IgD-negative memory B cell (primary cell): ENCODE data around the gene FLT3. TPM values are rescaled to one million over a fixed set of nuclear protein-coding genes. Genes with fewer than 3 reads are reported as not detected.

ENCODE experiments used
- H3K27ac Mint-ChIP-seq, 3 donors: one replicate each; pipeline ENCODE4 v1.8.0; 2020 to 2022; ENCODE audit warnings: mild to moderate bottlenecking in 3 of 3, mixed read lengths in 3 of 3, moderate library complexity in 1 of 3
- H3K27me3 Mint-ChIP-seq: one replicate; pipeline ENCODE4 v1.8.0; 2021; ENCODE audit warnings: mixed read lengths
- H3K36me3 Mint-ChIP-seq: one replicate; pipeline ENCODE4 v1.8.0; 2020; ENCODE audit warnings: mild to moderate bottlenecking, mixed read lengths
- H3K4me1 Mint-ChIP-seq, 3 donors: one replicate each; pipeline ENCODE4 v1.8.0; 2020 to 2022; ENCODE audit warnings: mixed read lengths in 3 of 3, mild to moderate bottlenecking in 1 of 3
- H3K4me3 Mint-ChIP-seq, 4 donors: one replicate each; pipeline ENCODE4 v1.8.0; 2020 to 2022; ENCODE audit warnings: mild to moderate bottlenecking in 4 of 4, mixed read lengths in 4 of 4, moderate library complexity in 3 of 4
- H3K9me3 Mint-ChIP-seq, 3 donors: one replicate each; pipeline ENCODE4 v1.8.0; 2020 to 2021; ENCODE audit warnings: mixed read lengths in 3 of 3, mild to moderate bottlenecking in 1 of 3
- polyA plus RNA-seq: library from polyadenylated mRNA; unstranded; fragments of 300-500 nt; fragmentation: Illumina TruSeq; gene quantifications from one replicate; pipeline ENCODE4 v1.2.3, GENCODE V29; 2021

Gene FLT3
- polyA plus RNA-seq, 1 donor from 2014 or later = 0.80 TPM

DNA sequence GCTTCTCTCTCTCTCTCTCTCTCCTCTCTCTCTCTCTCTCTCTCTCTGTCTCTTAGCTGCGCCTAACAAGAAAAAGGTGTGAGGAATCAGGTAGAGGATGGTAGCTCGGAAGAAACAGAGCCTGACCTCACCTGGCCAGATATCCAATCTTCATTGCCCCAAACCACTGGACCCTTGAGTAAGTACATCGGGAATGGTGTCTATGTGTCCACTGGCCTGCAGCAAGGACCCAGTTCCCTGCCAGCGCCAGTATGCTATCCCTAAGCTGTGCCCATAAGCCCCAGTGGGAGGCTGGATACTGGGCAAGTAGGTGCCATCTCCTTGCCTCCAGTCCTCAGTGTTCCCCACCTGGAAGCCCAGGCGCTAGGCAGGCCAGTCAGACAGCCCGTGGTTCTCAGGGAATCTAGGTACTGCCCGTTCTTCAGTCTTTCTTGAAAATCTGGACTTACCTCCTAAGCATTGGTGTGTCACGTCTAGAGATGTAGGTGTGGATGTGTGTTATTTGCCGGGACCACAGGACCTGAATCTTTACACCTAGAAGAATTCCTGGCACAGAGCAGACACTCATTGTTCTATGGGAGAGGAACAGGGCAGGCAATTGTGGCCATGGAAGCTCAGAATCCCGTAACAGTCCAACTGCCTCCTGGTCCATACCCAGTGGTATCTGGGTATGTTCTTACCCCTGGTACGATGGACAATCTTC lies 119.2 kb downstream of the FLT3 start:
- Mint-ChIP-seq H3K4me1 (peaks cover 12 to 19% (median 17%) of the 10 kb centered on the region in 3 donors), H3K27me3 (peaks cover 49% of the 10 kb centered on the region), H3K36me3 (peaks cover 3% of the 10 kb centered on the region), H3K27ac (peak overlapping the region in 2 of 3 donors; percentile 53 to 73), H3K9me3 (no peaks in the 10 kb centered on the region), H3K4me3 (peak overlapping the region; percentile 51 to 91 (median 78))

- Mint-ChIP-seq H3K27me3 (peaks cover 57% of the 10 kb centered on the region), H3K4me1 (peaks cover 14 to 24% (median 21%) of the 10 kb centered on the region in 3 donors), H3K4me3 (peak overlapping the region; percentile 61 to 91 (median 78)), H3K27ac (peak overlapping the region in 2 of 3 donors; percentile 73), H3K9me3 (no peaks in the 10 kb centered on the region), H3K36me3 (peaks cover 3% of the 10 kb centered on the region)
These were observed 119.9 kb downstream of the FLT3 start for GRCh38 chr13:27980280-27980998.

GRCh38 chr13:27979765-27980279 lies 120.6 kb downstream of the FLT3 start:
- peak overlapping the region; percentile 33 to 89 (median 78) for H3K27ac Mint-ChIP-seq
- peak overlapping the region; percentile 61 to 89 (median 66) for H3K4me3 Mint-ChIP-seq
- H3K4me1 Mint-ChIP-seq = peaks cover 14 to 26% (median 22%) of the 10 kb centered on the region in 3 donors
- peaks cover 3% of the 10 kb centered on the region for H3K36me3 Mint-ChIP-seq
- peaks cover 63% of the 10 kb centered on the region for H3K27me3 Mint-ChIP-seq
- H3K9me3 Mint-ChIP-seq = no peaks in the 10 kb centered on the region

GRCh38 chr13:27979001-27979643 lies 121.3 kb downstream of the FLT3 start:
- no peaks in the 10 kb centered on the region for H3K9me3 Mint-ChIP-seq
- H3K4me1 Mint-ChIP-seq = peaks cover 14 to 24% (median 22%) of the 10 kb centered on the region in 3 donors
- peak overlapping the region; percentile 25 to 89 (median 66) for H3K4me3 Mint-ChIP-seq
- peak overlapping the region; percentile 33 to 95 (median 78) for H3K27ac Mint-ChIP-seq
- H3K36me3 Mint-ChIP-seq = peaks cover 3% of the 10 kb centered on the region
- H3K27me3 Mint-ChIP-seq = peaks cover 70% of the 10 kb centered on the region

- Mint-ChIP-seq H3K4me3 (peak overlapping the region in 3 of 4 donors; percentile 37 to 70 (median 49)), H3K27ac (peak overlapping the region; percentile 33 to 95 (median 78)), H3K4me1 (peaks cover 14 to 24% (median 22%) of the 10 kb centered on the region in 3 donors), H3K36me3 (peaks cover 3% of the 10 kb centered on the region), H3K9me3 (no peaks in the 10 kb centered on the region), H3K27me3 (peaks cover 74% of the 10 kb centered on the region)
These were observed 121.9 kb downstream of the FLT3 start for GRCh38 chr13:27978301-27978968.

DNA sequence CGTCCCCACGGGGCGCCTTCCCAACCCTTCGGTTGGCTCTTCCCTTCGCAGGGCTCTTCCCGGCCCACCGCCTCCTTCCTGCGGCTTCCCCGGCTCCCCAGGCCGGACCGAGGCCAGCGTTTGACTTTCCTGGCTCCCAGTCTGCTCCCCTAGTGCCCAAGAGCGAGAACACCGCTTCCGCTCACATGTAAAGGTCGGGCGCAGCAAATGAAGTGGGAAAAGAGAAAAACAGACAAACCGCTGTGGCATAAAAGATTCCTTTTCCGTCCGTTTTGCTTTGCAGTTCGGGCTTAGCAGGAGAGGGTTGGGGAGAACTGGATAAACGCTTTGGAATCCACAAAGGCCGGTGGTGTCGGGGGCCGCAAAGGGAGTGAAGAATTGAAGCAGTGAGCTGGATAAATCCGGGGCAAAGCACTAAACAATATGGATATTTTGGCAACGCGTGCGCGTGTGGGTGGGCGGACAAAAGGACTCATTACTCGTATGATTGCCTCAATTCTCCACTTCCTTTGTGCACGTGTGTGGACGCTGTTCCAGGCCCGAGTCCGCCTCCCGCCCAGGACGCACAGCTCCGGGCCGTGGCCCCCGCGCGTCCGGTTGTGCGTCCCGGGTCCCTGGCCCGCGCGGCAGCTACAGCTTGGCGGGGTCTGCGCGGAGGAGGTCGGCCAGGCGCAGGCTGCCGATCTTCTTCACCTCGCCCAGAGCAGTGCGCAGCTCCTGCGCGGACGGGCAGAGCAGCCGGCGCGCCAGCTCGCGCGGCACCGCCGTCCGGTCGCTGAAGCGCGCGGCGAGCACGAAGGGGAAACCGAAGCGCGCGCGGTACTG lies 122.7 kb downstream of the FLT3 start:
- peak overlapping the region in 2 of 3 donors; percentile 81 to 85 for H3K27ac Mint-ChIP-seq
- no peaks in the 10 kb centered on the region for H3K9me3 Mint-ChIP-seq
- peaks cover 73% of the 10 kb centered on the region for H3K27me3 Mint-ChIP-seq
- H3K4me1 Mint-ChIP-seq = peaks cover 14 to 24% (median 22%) of the 10 kb centered on the region in 3 donors
- H3K4me3 Mint-ChIP-seq = peak overlapping the region in 2 of 4 donors; percentile 30 to 83
- H3K36me3 Mint-ChIP-seq = peaks cover 3% of the 10 kb centered on the region

GRCh38 chr13:27976362-27977091 lies 123.8 kb downstream of the FLT3 start:
- H3K27ac Mint-ChIP-seq = peak overlapping the region in 2 of 3 donors; percentile 16 to 44
- peaks cover 14 to 24% (median 22%) of the 10 kb centered on the region in 3 donors for H3K4me1 Mint-ChIP-seq
- peak overlapping the region in 2 of 4 donors; percentile 33 to 56 for H3K4me3 Mint-ChIP-seq
- no peaks in the 10 kb centered on the region for H3K9me3 Mint-ChIP-seq
- peaks cover 3% of the 10 kb centered on the region for H3K36me3 Mint-ChIP-seq
- peaks cover 74% of the 10 kb centered on the region for H3K27me3 Mint-ChIP-seq

GRCh38 chr13:27975564-27976361 lies 124.6 kb downstream of the FLT3 start:
- H3K36me3 Mint-ChIP-seq = peaks cover 3% of the 10 kb centered on the region
- peak overlapping the region; percentile 44 to 76 (median 59) for H3K27ac Mint-ChIP-seq
- peaks cover 73% of the 10 kb centered on the region for H3K27me3 Mint-ChIP-seq
- H3K4me3 Mint-ChIP-seq = peak overlapping the region in 3 of 4 donors; percentile 33 to 58 (median 56)
- H3K9me3 Mint-ChIP-seq = no peaks in the 10 kb centered on the region
- H3K4me1 Mint-ChIP-seq = peaks cover 14 to 22% (median 21%) of the 10 kb centered on the region in 3 donors

DNA sequence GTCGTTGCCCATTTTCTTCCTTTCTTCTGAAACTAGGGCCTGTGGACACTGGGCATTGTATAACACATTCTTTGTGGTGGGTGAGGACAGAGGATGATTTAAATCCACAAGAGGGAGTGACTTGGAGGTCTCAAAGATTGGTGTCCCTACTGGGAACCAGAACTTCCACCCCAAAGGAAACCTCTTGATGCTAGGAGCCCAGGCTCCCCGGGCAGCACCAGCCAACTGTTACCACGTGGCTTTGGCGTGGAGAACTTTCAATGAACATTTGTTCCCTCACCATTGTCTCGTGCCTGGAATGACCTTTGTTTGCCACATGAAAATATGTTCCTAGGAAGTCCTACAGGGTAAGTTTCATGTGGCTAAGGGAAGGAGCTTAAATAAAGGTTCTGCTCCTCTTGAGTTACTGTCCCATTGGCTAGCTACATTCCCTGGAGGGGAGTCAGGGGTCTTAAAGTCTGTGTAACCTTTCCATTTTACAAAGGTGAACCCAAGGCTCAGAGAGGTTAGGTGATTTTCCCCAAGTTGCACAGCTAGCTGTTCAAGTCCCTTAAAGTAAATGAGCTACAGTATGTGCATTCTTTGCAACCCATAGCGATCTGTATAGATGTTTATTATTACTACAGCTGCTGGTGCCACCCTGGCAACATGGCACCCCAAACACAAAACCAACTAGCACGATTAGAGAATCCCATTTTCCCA lies 126.3 kb downstream of the FLT3 start:
- Mint-ChIP-seq H3K27me3 (peaks cover 75% of the 10 kb centered on the region), H3K27ac (peak overlapping the region in 2 of 3 donors; percentile 44 to 59), H3K4me3 (peak overlapping the region in 1 of 4 donors; percentile 56), H3K9me3 (no peaks in the 10 kb centered on the region), H3K4me1 (peaks cover 16 to 17% (median 16%) of the 10 kb centered on the region in 3 donors), H3K36me3 (no peaks in the 10 kb centered on the region)

- Mint-ChIP-seq H3K27me3 (peaks cover 69% of the 10 kb centered on the region), H3K4me3 (peak overlapping the region in 2 of 4 donors; percentile 33 to 71), H3K27ac (peak overlapping the region in 2 of 3 donors; percentile 3 to 44), H3K4me1 (peaks cover 12 to 16% (median 15%) of the 10 kb centered on the region in 3 donors), H3K9me3 (no peaks in the 10 kb centered on the region), H3K36me3 (no peaks in the 10 kb centered on the region)
These were observed 127.1 kb downstream of the FLT3 start for GRCh38 chr13:27973291-27973690.

GRCh38 chr13:27972478-27972820 lies 127.9 kb downstream of the FLT3 start:
- Mint-ChIP-seq H3K36me3 (no peaks in the 10 kb centered on the region), H3K27me3 (peaks cover 72% of the 10 kb centered on the region), H3K27ac (peak overlapping the region in 1 of 3 donors; percentile 14), H3K4me3 (no peak overlapping the region), H3K4me1 (peaks cover 13 to 19% (median 19%) of the 10 kb centered on the region in 3 donors), H3K9me3 (no peaks in the 10 kb centered on the region)
